NT2/D1 (cell line): ENCODE data around the gene MKRN2OS.

ENCODE experiments used
- YY1 ChIP-seq: IDR thresholded peaks from 2 replicates; pipeline ENCODE4 v1.6.1; 2011; ENCODE audit not compliant: insufficient read length, insufficient read depth
- ZNF274 ChIP-seq: IDR thresholded peaks from 2 replicates; pipeline ENCODE4 v1.6.1; 2011; ENCODE audit warnings: mild to moderate bottlenecking, low read depth, low read length

DNA sequence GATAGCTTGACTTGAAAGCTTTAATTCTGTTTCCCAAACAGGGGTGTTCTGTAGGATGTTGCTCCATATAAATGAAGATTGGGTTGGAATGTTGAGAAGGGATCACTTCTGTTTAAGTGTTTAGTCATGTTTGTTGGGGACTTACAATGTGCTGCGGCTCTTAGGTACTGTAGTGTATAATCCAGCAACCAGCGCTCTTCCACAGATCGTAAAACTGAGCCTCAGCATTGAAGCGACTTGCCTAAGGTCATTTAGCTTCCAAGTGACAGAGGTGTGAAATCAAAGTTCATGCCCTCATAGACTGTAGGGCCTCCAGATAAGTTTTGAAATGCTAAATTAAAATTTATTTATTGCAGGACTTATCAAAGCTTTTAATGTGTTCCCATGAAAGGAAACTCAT lies 13.4 kb upstream of the MKRN2OS start:
- TF ChIP-seq ZNF274 (no peak), YY1 (no peak)
